Activated T-cell treated with anti-CD3 and anti-CD28 coated beads, Interleukin-2, amount 50 U/mL, for 24 hours (primary cell): Measurements from ENCODE around the gene HHIPL2.
"Not testable (repeated sequence)": the region's sequence is repeated elsewhere in the genome, so short reads cannot be mapped to it uniquely, and the experiment has no call there.

Source experiments
- DNase-seq: peaks from one replicate; pipeline ENCODE4 v3.0.0-alpha.2; 2020
- H3K27ac Mint-ChIP-seq: 2 replicates; pipeline ENCODE4 v1.8.0; 2020; ENCODE audit warnings: mild to moderate bottlenecking, mixed read lengths
- H3K27me3 Mint-ChIP-seq: 2 replicates; pipeline ENCODE4 v1.8.0; 2020; ENCODE audit warnings: mixed read lengths
- H3K36me3 Mint-ChIP-seq: 2 replicates; pipeline ENCODE4 v1.8.0; 2020; ENCODE audit warnings: low read depth, mixed read lengths
- H3K4me1 Mint-ChIP-seq: 2 replicates; pipeline ENCODE4 v1.8.0; 2020; ENCODE audit warnings: low read depth, mixed read lengths
- H3K4me3 Mint-ChIP-seq: 2 replicates; pipeline ENCODE4 v1.8.0; 2020; ENCODE audit warnings: mild to moderate bottlenecking, moderate library complexity, mixed read lengths
- H3K9me3 Mint-ChIP-seq: 2 replicates; pipeline ENCODE4 v1.8.0; 2020; ENCODE audit warnings: mixed read lengths

Gene HHIPL2

GRCh38 chr1:222522105-222522915 lies 25.6 kb downstream of the HHIPL2 start:
- Mint-ChIP-seq H3K27ac (no peak overlapping the region), H3K4me1 (no peaks in the 10 kb centered on the region), H3K27me3 (peaks cover 8% of the 10 kb centered on the region), H3K4me3 (no peak overlapping the region), H3K9me3 (no peaks in the 10 kb centered on the region), H3K36me3 (no peaks in the 10 kb centered on the region)
- no peak for DNase-seq

- Mint-ChIP-seq H3K4me3 (no peak overlapping the region), H3K27ac (no peak overlapping the region), H3K36me3 (no peaks in the 10 kb centered on the region), H3K9me3 (no peaks in the 10 kb centered on the region), H3K27me3 (peaks cover 4% of the 10 kb centered on the region), H3K4me1 (no peaks in the 10 kb centered on the region)
- no peak for DNase-seq
These were observed 26.4 kb downstream of the HHIPL2 start for GRCh38 chr1:222521299-222522104.

- H3K27me3 Mint-ChIP-seq, H3K36me3 Mint-ChIP-seq, H3K27ac Mint-ChIP-seq, DNase-seq, H3K4me3 Mint-ChIP-seq, H3K4me1 Mint-ChIP-seq, H3K9me3 Mint-ChIP-seq: not testable (repeated sequence)
These were observed 58.4 kb downstream of the HHIPL2 start for GRCh38 chr1:222489496-222489895.

GRCh38 chr1:222487774-222488173 lies 60.1 kb downstream of the HHIPL2 start:
- not testable (repeated sequence) for DNase-seq, H3K27me3 Mint-ChIP-seq

GRCh38 chr1:222484005-222484404 lies 63.9 kb downstream of the HHIPL2 start:
- not testable (repeated sequence) for H3K4me1 Mint-ChIP-seq, DNase-seq

More at GRCh38 chr1:222487774-222488173, 60.1 kb downstream of the HHIPL2 start:
- H3K36me3 Mint-ChIP-seq, H3K9me3 Mint-ChIP-seq, H3K4me3 Mint-ChIP-seq, H3K4me1 Mint-ChIP-seq, H3K27ac Mint-ChIP-seq: not testable (repeated sequence)

GRCh38 chr1:222479567-222479966 lies 68.3 kb downstream of the HHIPL2 start:
- H3K9me3 Mint-ChIP-seq, H3K4me3 Mint-ChIP-seq, H3K4me1 Mint-ChIP-seq, H3K36me3 Mint-ChIP-seq, H3K27ac Mint-ChIP-seq, H3K27me3 Mint-ChIP-seq, DNase-seq: not testable (repeated sequence)

More at GRCh38 chr1:222484005-222484404, 63.9 kb downstream of the HHIPL2 start:
- H3K27ac Mint-ChIP-seq, H3K4me3 Mint-ChIP-seq, H3K27me3 Mint-ChIP-seq, H3K36me3 Mint-ChIP-seq, H3K9me3 Mint-ChIP-seq: not testable (repeated sequence)

- not testable (repeated sequence) for H3K9me3 Mint-ChIP-seq, DNase-seq, H3K27ac Mint-ChIP-seq, H3K36me3 Mint-ChIP-seq, H3K4me3 Mint-ChIP-seq, H3K27me3 Mint-ChIP-seq, H3K4me1 Mint-ChIP-seq
These were observed 71.5 kb downstream of the HHIPL2 start for GRCh38 chr1:222476436-222476835.

GRCh38 chr1:222473717-222474116 lies 74.2 kb downstream of the HHIPL2 start:
- not testable (repeated sequence) for H3K4me3 Mint-ChIP-seq, DNase-seq, H3K27ac Mint-ChIP-seq, H3K36me3 Mint-ChIP-seq, H3K9me3 Mint-ChIP-seq, H3K4me1 Mint-ChIP-seq, H3K27me3 Mint-ChIP-seq

GRCh38 chr1:222472776-222473540 lies 74.9 kb downstream of the HHIPL2 start:
- not testable (repeated sequence) for H3K27me3 Mint-ChIP-seq, H3K36me3 Mint-ChIP-seq, H3K4me1 Mint-ChIP-seq, H3K27ac Mint-ChIP-seq, H3K4me3 Mint-ChIP-seq, DNase-seq, H3K9me3 Mint-ChIP-seq
